Subcutaneous abdominal adipose tissue (tissue), 5 donors: ENCODE measurements around the gene ZNRD2.

Experiments used
- H3K27ac ChIP-seq: one replicate; pipeline ENCODE4 v1.7.0; 2013; ENCODE audit warnings: low read depth, mild to moderate bottlenecking, inconsistent platforms, low read length, moderate library complexity
- H3K27me3 ChIP-seq, 5 donors: one replicate each; pipeline ENCODE4 v1.7.0; 2013; ENCODE audit warnings: low read length in 5 of 5, inconsistent platforms in 1 of 5; ENCODE audit not compliant: control insufficient read depth in 5 of 5, insufficient read depth in 4 of 5
- H3K36me3 ChIP-seq, 5 donors: one replicate each; pipeline ENCODE4 v1.7.0; 2013; ENCODE audit warnings: low read length in 5 of 5; ENCODE audit not compliant: control insufficient read depth in 5 of 5, insufficient read depth in 5 of 5
- H3K4me1 ChIP-seq, 5 donors: one replicate each; pipeline ENCODE4 v1.7.0; 2013; ENCODE audit warnings: low read length in 5 of 5, mild to moderate bottlenecking in 3 of 5, moderate library complexity in 1 of 5; ENCODE audit not compliant: control insufficient read depth in 5 of 5, insufficient read depth in 5 of 5
- H3K4me3 ChIP-seq, 5 donors: one replicate each; pipeline ENCODE4 v1.7.0; 2013; ENCODE audit warnings: low read length in 5 of 5, low read depth in 1 of 5
- H3K9ac ChIP-seq, 5 donors: one replicate each; pipeline ENCODE4 v1.7.0; 2013; ENCODE audit warnings: low read length in 5 of 5, mild to moderate bottlenecking in 4 of 5, moderate library complexity in 3 of 5
- H3K9me3 ChIP-seq, 5 donors: one replicate each; pipeline ENCODE4 v1.7.0; 2013; ENCODE audit warnings: low read length in 5 of 5; ENCODE audit not compliant: control insufficient read depth in 5 of 5
- donor health status: healthy.
- donor health status: healthy.
- donor health status: healthy.
- donor health status: healthy.
- donor health status: healthy.

ZNRD2 gene

GRCh38 chr11:65595543-65596281 lies 25.4 kb downstream of the ZNRD2 start, which contains the start of gene KCNK7:
TSS of gene KCNK7 (minus strand) at chr11:65595800. CDS start at chr11:65595772, 28 bp downstream.
- Histone ChIP-seq H3K4me1 (peaks cover 0 to 26% (median 22%) of the 10 kb centered on the region in 5 donors), H3K9ac (peak within 1 kb of the TSS in 3 of 5 donors; percentile 23 to 53 (median 49)), H3K27me3 (no peaks in the 10 kb centered on the region), H3K9me3 (no peaks in the 10 kb centered on the region), H3K27ac (no peak within 1 kb of the TSS), H3K36me3 (peaks cover 0 to 65% (median 41%) of the 10 kb centered on the region in 5 donors), H3K4me3 (peak within 1 kb of the TSS in 2 of 5 donors; percentile 4 to 13)

- peaks cover 0 to 67% (median 46%) of the 10 kb centered on the region in 5 donors for H3K36me3 ChIP-seq
- H3K9ac ChIP-seq, result no peak overlapping the region
- H3K9me3 ChIP-seq, result no peaks in the 10 kb centered on the region
- H3K27ac ChIP-seq, result no peak overlapping the region
- H3K27me3 ChIP-seq, result no peaks in the 10 kb centered on the region
- H3K4me1 ChIP-seq, result peaks cover 0 to 26% (median 22%) of the 10 kb centered on the region in 5 donors
- no peak overlapping the region for H3K4me3 ChIP-seq
Measured at GRCh38 chr11:65596520-65596919, 26.2 kb downstream of the ZNRD2 start.

- H3K4me3 ChIP-seq, result no peak overlapping the region
- no peak overlapping the region for H3K27ac ChIP-seq
- no peaks in the 10 kb centered on the region for H3K9me3 ChIP-seq
- H3K27me3 ChIP-seq, result no peaks in the 10 kb centered on the region
- no peak overlapping the region for H3K9ac ChIP-seq
- peaks cover 0 to 24% (median 20%) of the 10 kb centered on the region in 5 donors for H3K4me1 ChIP-seq
- peaks cover 0 to 64% (median 40%) of the 10 kb centered on the region in 5 donors for H3K36me3 ChIP-seq
Measured at GRCh38 chr11:65598258-65598699, 28.0 kb downstream of the ZNRD2 start.

GRCh38 chr11:65599216-65599954 lies 29.1 kb downstream of the ZNRD2 start:
- Histone ChIP-seq H3K36me3 (peaks cover 0 to 71% (median 48%) of the 10 kb centered on the region in 5 donors), H3K27me3 (no peaks in the 10 kb centered on the region), H3K9me3 (no peaks in the 10 kb centered on the region), H3K4me3 (no peak overlapping the region), H3K27ac (no peak overlapping the region), H3K4me1 (peaks cover 0 to 13% (median 11%) of the 10 kb centered on the region in 5 donors), H3K9ac (no peak overlapping the region)

GRCh38 chr11:65599955-65600246 lies 29.6 kb downstream of the ZNRD2 start:
- H3K9me3 ChIP-seq, result no peaks in the 10 kb centered on the region
- H3K4me1 ChIP-seq, result peaks cover 0 to 12% (median 11%) of the 10 kb centered on the region in 5 donors
- H3K27ac ChIP-seq, result no peak overlapping the region
- H3K4me3 ChIP-seq, result no peak overlapping the region
- H3K36me3 ChIP-seq, result peaks cover 0 to 76% (median 53%) of the 10 kb centered on the region in 5 donors
- no peaks in the 10 kb centered on the region for H3K27me3 ChIP-seq
- no peak overlapping the region for H3K9ac ChIP-seq

GRCh38 chr11:65604258-65604657 lies 34.0 kb downstream of the ZNRD2 start:
- H3K27ac ChIP-seq, result no peak overlapping the region
- H3K9me3 ChIP-seq, result no peaks in the 10 kb centered on the region
- peaks cover 0 to 88% (median 61%) of the 10 kb centered on the region in 5 donors for H3K36me3 ChIP-seq
- H3K27me3 ChIP-seq, result no peaks in the 10 kb centered on the region
- no peak overlapping the region for H3K4me3 ChIP-seq
- peaks cover 0 to 25% (median 16%) of the 10 kb centered on the region in 5 donors for H3K4me1 ChIP-seq
- H3K9ac ChIP-seq, result no peak overlapping the region

- Histone ChIP-seq H3K27me3 (no peaks in the 10 kb centered on the region), H3K27ac (peak overlapping the region; percentile 90), H3K4me1 (peaks cover 0 to 52% (median 44%) of the 10 kb centered on the region in 5 donors), H3K4me3 (peak overlapping the region in 4 of 5 donors; percentile 24 to 54 (median 34)), H3K9me3 (no peaks in the 10 kb centered on the region), H3K36me3 (peaks cover 0 to 77% (median 55%) of the 10 kb centered on the region in 5 donors), H3K9ac (peak overlapping the region in 2 of 5 donors; percentile 57 to 62)
Measured at GRCh38 chr11:65606876-65607613, 36.8 kb downstream of the ZNRD2 start.

- H3K27ac ChIP-seq, result peak overlapping the region; percentile 41
- H3K9me3 ChIP-seq, result no peaks in the 10 kb centered on the region
- no peaks in the 10 kb centered on the region for H3K27me3 ChIP-seq
- peak overlapping the region in 3 of 5 donors; percentile 24 to 54 (median 40) for H3K4me3 ChIP-seq
- peaks cover 0 to 78% (median 62%) of the 10 kb centered on the region in 5 donors for H3K36me3 ChIP-seq
- H3K9ac ChIP-seq, result peak overlapping the region in 1 of 5 donors; percentile 1
- peaks cover 4 to 60% (median 51%) of the 10 kb centered on the region in 5 donors for H3K4me1 ChIP-seq
Measured at GRCh38 chr11:65607614-65608426, 37.5 kb downstream of the ZNRD2 start.

- no peaks in the 10 kb centered on the region for H3K9me3 ChIP-seq
- peak overlapping the region in 1 of 5 donors; percentile 89 for H3K4me3 ChIP-seq
- peaks cover 0 to 70% (median 53%) of the 10 kb centered on the region in 5 donors for H3K36me3 ChIP-seq
- H3K9ac ChIP-seq, result peak overlapping the region in 1 of 5 donors; percentile 81
- H3K27me3 ChIP-seq, result no peaks in the 10 kb centered on the region
- peaks cover 4 to 70% (median 61%) of the 10 kb centered on the region in 5 donors for H3K4me1 ChIP-seq
- H3K27ac ChIP-seq, result peak overlapping the region; percentile 91
Measured at GRCh38 chr11:65609229-65609628, 39.0 kb downstream of the ZNRD2 start.
